Karpas-422 (cell line): ENCODE results near the gene ZKSCAN1. TPM values are rescaled to one million over a fixed set of nuclear protein-coding genes. Genes with fewer than 3 reads are reported as not detected.

ENCODE experiments used
- DNase-seq: peaks from one replicate; pipeline ENCODE4 v3.0.0-alpha.2; 2015
- H2AFZ ChIP-seq: fragments of 200-600 bp; sonication (generic); 2 replicates; pipeline ENCODE4 v1.6.1; 2014; ENCODE audit warnings: antibody characterized with exemption, low read length, mixed read lengths
- H3K27ac ChIP-seq: fragments of 200-600 bp; sonication (generic); 2 replicates; pipeline ENCODE4 v1.5.1; 2014; ENCODE audit warnings: mild to moderate bottlenecking, low read length, moderate library complexity
- H3K27me3 ChIP-seq: fragments of 200-600 bp; sonication (generic); 2 replicates; pipeline ENCODE4 v1.6.1; 2014; ENCODE audit warnings: low read length, mixed read lengths
- H3K36me3 ChIP-seq: fragments of 200-600 bp; sonication (generic); 2 replicates; pipeline ENCODE4 v1.6.1; 2014; ENCODE audit warnings: low read length, mixed read lengths; ENCODE audit not compliant: insufficient read depth
- H3K4me1 ChIP-seq: fragments of 200-600 bp; sonication (generic); 2 replicates; pipeline ENCODE4 v1.6.1; 2014; ENCODE audit warnings: mild to moderate bottlenecking, low read length, mixed read lengths
- H3K4me2 ChIP-seq: fragments of 200-600 bp; sonication (generic); 2 replicates; pipeline ENCODE4 v1.6.1; 2014; ENCODE audit warnings: low read length, low read depth, mild to moderate bottlenecking; ENCODE audit not compliant: poor library complexity, severe bottlenecking
- H3K4me3 ChIP-seq: fragments of 200-600 bp; sonication (generic); 2 replicates; pipeline ENCODE4 v1.5.1; 2014; ENCODE audit warnings: mild to moderate bottlenecking, antibody characterized with exemption, low read length, mixed read lengths
- H3K79me2 ChIP-seq: fragments of 200-600 bp; sonication (generic); 2 replicates; pipeline ENCODE4 v1.6.1; 2014; ENCODE audit warnings: mild to moderate bottlenecking, low read length, mixed read lengths
- H3K9ac ChIP-seq: fragments of 200-600 bp; sonication (generic); 2 replicates; pipeline ENCODE4 v1.6.0; 2014; ENCODE audit warnings: low read length
- H3K9me2 ChIP-seq: fragments of 200-600 bp; sonication (generic), shearing (Covaris generic); replicated peaks from 2 replicates; pipeline ENCODE4 v1.6.0; 2014; ENCODE audit warnings: mild to moderate bottlenecking, low read length, moderate library complexity; ENCODE audit not compliant: insufficient read depth
- H3K9me3 ChIP-seq: fragments of 300-700, 200-600 bp; sonication (generic); 2 replicates; pipeline ENCODE4 v1.6.1; 2014; ENCODE audit warnings: low read length, mixed read lengths
- H4K20me1 ChIP-seq: fragments of 200-600 bp; sonication (generic); 2 replicates; pipeline ENCODE4 v1.6.1; 2014; ENCODE audit warnings: mild to moderate bottlenecking, antibody characterized with exemption, low read length, low read depth; ENCODE audit not compliant: insufficient read depth
- total RNA-seq: library from RNA; depleted of rRNA; stranded (reverse); fragments of >200 nt; shearing (Covaris generic); gene quantifications from 2 replicates; pipeline ENCODE4 v1.2.3, GENCODE V29; 2014; ENCODE audit warnings: low replicate concordance

ZKSCAN1 gene
- total RNA-seq, 1 experiment from 2014 or later: 22.1 TPM

DNA sequence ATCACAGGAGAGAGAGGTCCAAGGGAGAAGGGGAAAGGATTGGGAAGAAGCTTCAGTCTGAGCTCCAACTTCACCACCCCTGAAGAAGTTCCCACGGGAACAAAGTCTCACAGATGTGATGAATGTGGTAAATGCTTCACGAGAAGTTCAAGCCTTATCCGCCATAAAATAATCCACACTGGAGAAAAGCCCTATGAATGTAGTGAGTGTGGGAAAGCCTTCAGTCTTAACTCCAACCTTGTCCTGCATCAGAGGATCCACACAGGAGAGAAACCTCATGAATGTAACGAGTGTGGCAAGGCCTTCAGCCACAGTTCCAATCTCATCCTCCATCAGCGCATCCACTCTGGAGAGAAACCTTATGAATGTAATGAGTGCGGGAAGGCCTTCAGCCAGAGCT is 18.1 kb downstream of the ZKSCAN1 start:
- Histone ChIP-seq H3K9me3 (no peaks in the 10 kb centered on the region), H3K79me2 (no peaks in the 10 kb centered on the region), H3K4me1 (no peaks in the 10 kb centered on the region), H3K36me3 (peaks cover 37% of the 10 kb centered on the region), H3K4me2 (no peak overlapping the region), H2AFZ (no peak overlapping the region), H3K9ac (no peak overlapping the region), H3K27ac (no peak overlapping the region), H4K20me1 (no peaks in the 10 kb centered on the region; the same call in 1 of the 2 replicates), H3K27me3 (no peaks in the 10 kb centered on the region), H3K9me2 (no peaks in the 10 kb centered on the region), H3K4me3 (no peak overlapping the region)
- DNase-seq: no peak

DNA sequence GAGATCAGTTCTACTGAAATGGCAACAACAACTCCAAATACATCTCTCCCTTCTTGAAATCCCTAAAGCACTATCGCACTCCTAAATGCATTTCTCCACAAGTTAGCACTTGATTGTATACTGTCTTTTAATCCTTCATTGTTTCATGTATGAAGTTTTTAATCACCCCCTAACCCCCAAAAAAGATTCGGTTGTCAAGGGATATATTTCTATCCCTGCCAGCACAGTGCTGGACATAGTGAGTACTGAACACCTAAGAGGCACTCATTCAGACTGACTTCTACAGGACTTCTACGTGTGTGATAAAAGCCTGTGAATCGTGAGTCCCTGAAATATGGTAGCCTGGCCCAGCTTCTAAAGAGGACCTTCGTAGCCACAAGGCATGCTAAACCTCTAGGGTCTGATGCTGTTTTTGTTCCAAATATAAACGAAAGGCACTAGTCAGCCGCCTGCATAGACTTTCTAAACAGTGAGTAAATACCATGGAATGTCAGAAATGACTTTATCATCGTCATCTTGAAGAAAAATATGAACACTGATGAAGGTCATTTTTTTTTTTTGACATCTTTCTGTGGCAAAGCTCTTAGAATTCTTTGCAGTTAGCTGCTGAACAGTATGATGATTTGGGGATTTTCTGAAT is 19.6 kb downstream of the ZKSCAN1 start:
- Histone ChIP-seq H3K9me3 (no peaks in the 10 kb centered on the region), H2AFZ (no peak overlapping the region), H3K9me2 (no peaks in the 10 kb centered on the region), H3K27me3 (no peaks in the 10 kb centered on the region), H3K4me2 (no peak overlapping the region), H3K4me1 (no peaks in the 10 kb centered on the region), H3K27ac (no peak overlapping the region), H4K20me1 (no peaks in the 10 kb centered on the region; the same call in 1 of the 2 replicates), H3K4me3 (no peak overlapping the region), H3K36me3 (peaks cover 37% of the 10 kb centered on the region), H3K79me2 (no peaks in the 10 kb centered on the region), H3K9ac (no peak overlapping the region)
- no peak for DNase-seq

GRCh38 chr7:100035876-100036275 is 20.5 kb downstream of the ZKSCAN1 start:
- no peak overlapping the region for H3K4me3 ChIP-seq
- no peaks in the 10 kb centered on the region for H3K4me1 ChIP-seq
- H3K36me3 ChIP-seq: peaks cover 32% of the 10 kb centered on the region
- DNase-seq: no peak
- no peak overlapping the region for H3K27ac ChIP-seq
- no peaks in the 10 kb centered on the region; the same call in 1 of the 2 replicates for H4K20me1 ChIP-seq
- no peak overlapping the region for H3K4me2 ChIP-seq
- no peaks in the 10 kb centered on the region for H3K27me3 ChIP-seq
- no peaks in the 10 kb centered on the region for H3K79me2 ChIP-seq
- no peak overlapping the region for H3K9ac ChIP-seq
- no peaks in the 10 kb centered on the region for H3K9me2 ChIP-seq
- no peaks in the 10 kb centered on the region for H3K9me3 ChIP-seq
- H2AFZ ChIP-seq: no peak overlapping the region

- DNase-seq: no peak
- Histone ChIP-seq H4K20me1 (no peaks in the 10 kb centered on the region; the same call in 1 of the 2 replicates), H3K4me3 (no peak overlapping the region), H3K27ac (no peak overlapping the region), H3K4me2 (no peak overlapping the region), H3K9ac (no peak overlapping the region), H2AFZ (no peak overlapping the region), H3K9me2 (no peaks in the 10 kb centered on the region), H3K36me3 (peaks cover 28% of the 10 kb centered on the region), H3K9me3 (no peaks in the 10 kb centered on the region), H3K27me3 (no peaks in the 10 kb centered on the region), H3K4me1 (no peaks in the 10 kb centered on the region), H3K79me2 (no peaks in the 10 kb centered on the region)
Measured at GRCh38 chr7:100038326-100038725, 22.9 kb downstream of the ZKSCAN1 start.

- H2AFZ ChIP-seq: no peak overlapping the region
- H3K4me2 ChIP-seq: no peak overlapping the region
- H3K79me2 ChIP-seq: no peaks in the 10 kb centered on the region
- H3K36me3 ChIP-seq: peaks cover 12% of the 10 kb centered on the region; the same call in 1 of the 2 replicates
- H3K27me3 ChIP-seq: no peaks in the 10 kb centered on the region
- no peak overlapping the region for H3K27ac ChIP-seq
- H4K20me1 ChIP-seq: no peaks in the 10 kb centered on the region
- no peak for DNase-seq
- H3K4me3 ChIP-seq: no peak overlapping the region
- H3K9me2 ChIP-seq: no peaks in the 10 kb centered on the region
- H3K9ac ChIP-seq: no peak overlapping the region
- H3K9me3 ChIP-seq: no peaks in the 10 kb centered on the region
- H3K4me1 ChIP-seq: no peaks in the 10 kb centered on the region
Measured at GRCh38 chr7:100040575-100040974, 25.2 kb downstream of the ZKSCAN1 start.

DNA sequence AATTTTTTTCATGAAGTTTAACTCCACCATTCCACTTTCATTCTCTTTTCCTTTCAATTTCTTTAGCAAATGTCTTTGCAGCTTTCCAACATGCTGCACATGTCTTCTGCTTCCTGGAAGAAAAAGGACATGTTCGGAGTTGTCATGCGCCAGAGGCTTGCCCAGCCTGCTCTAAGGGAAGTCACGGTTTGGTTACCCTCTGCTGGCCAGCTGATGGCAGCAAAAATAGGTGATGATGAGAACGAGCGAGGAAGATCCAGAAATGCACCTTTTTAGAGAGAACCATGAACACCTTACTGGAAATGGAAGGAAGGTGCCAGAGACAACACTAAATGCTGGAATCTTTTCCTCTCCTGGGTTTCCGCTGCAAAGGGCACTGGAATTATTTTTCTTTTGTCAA is 29.3 kb downstream of the ZKSCAN1 start:
- Histone ChIP-seq H3K9me3 (no peaks in the 10 kb centered on the region), H4K20me1 (no peaks in the 10 kb centered on the region), H3K4me3 (no peak overlapping the region), H3K79me2 (peaks cover 1% of the 10 kb centered on the region), H3K4me2 (no peak overlapping the region), H3K4me1 (peaks cover 7% of the 10 kb centered on the region), H3K36me3 (no peaks in the 10 kb centered on the region), H3K9me2 (no peaks in the 10 kb centered on the region), H3K9ac (no peak overlapping the region), H2AFZ (no peak overlapping the region), H3K27me3 (no peaks in the 10 kb centered on the region), H3K27ac (no peak overlapping the region)
- no peak for DNase-seq

DNA sequence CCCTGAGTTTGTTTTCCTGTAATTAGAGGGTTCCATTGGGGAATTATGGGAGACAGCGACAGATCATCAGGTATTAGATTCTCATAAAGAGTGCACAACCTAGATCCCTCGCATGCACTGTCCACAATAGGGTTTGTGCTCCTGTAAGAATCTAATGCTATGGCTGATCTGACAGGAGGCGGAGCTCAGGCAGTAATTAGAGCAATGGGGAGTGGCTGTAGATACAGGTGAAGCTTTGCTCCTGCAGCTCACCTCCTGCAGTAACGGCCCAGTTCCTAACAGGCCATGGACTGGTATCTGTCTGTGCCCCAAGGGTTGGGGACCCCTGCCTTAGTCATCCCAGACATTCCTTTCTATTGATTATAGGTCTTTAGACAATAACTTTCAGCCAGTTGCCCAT is 33.3 kb downstream of the ZKSCAN1 start:
- Histone ChIP-seq H3K27me3 (no peaks in the 10 kb centered on the region), H3K9me3 (no peaks in the 10 kb centered on the region), H2AFZ (no peak overlapping the region), H3K79me2 (peaks cover 22% of the 10 kb centered on the region), H3K9me2 (no peaks in the 10 kb centered on the region), H4K20me1 (no peaks in the 10 kb centered on the region), H3K9ac (no peak overlapping the region), H3K4me3 (peak overlapping the region; percentile 93; the same call in 1 of the 2 replicates), H3K27ac (no peak overlapping the region), H3K36me3 (no peaks in the 10 kb centered on the region), H3K4me2 (no peak overlapping the region), H3K4me1 (peaks cover 15% of the 10 kb centered on the region)
- no peak for DNase-seq

GRCh38 chr7:100049441-100050291 is 34.3 kb downstream of the ZKSCAN1 start, which contains the start of gene ZSCAN21:
Gene ZSCAN21 (plus strand): TSS chr7:100049774. CDS start chr7:100057007, 7,233 bp downstream.
- Histone ChIP-seq H3K9me2 (no peaks in the 10 kb centered on the region), H3K27me3 (no peaks in the 10 kb centered on the region), H3K27ac (no peak within 1 kb of the TSS), H3K4me1 (peaks cover 15% of the 10 kb centered on the region), H3K36me3 (no peaks in the 10 kb centered on the region), H3K9me3 (no peaks in the 10 kb centered on the region), H4K20me1 (no peaks in the 10 kb centered on the region), H3K9ac (peak within 1 kb of the TSS; percentile 81), H3K4me3 (peak within 1 kb of the TSS; percentile 93), H3K79me2 (peaks cover 26% of the 10 kb centered on the region), H2AFZ (peak within 1 kb of the TSS; percentile 93), H3K4me2 (peak within 1 kb of the TSS; percentile 82)
- DNase-seq: peak; percentile 93
